GM19324 (cell line): ENCODE measurements around the gene LPCAT1.
"Not testable (repeated sequence)": the region's sequence is repeated elsewhere in the genome, so short reads cannot be mapped to it uniquely, and the experiment has no call there.

Source experiments
- ATAC-seq: cut with Tn5 transposase; IDR thresholded peaks from one replicate; pipeline ENCODE4 v1.9.1; 2021; ENCODE audit warnings: mild to moderate bottlenecking, moderate library complexity; ENCODE audit not compliant: unreplicated experiment, low FRiP score

The LPCAT1 gene

DNA sequence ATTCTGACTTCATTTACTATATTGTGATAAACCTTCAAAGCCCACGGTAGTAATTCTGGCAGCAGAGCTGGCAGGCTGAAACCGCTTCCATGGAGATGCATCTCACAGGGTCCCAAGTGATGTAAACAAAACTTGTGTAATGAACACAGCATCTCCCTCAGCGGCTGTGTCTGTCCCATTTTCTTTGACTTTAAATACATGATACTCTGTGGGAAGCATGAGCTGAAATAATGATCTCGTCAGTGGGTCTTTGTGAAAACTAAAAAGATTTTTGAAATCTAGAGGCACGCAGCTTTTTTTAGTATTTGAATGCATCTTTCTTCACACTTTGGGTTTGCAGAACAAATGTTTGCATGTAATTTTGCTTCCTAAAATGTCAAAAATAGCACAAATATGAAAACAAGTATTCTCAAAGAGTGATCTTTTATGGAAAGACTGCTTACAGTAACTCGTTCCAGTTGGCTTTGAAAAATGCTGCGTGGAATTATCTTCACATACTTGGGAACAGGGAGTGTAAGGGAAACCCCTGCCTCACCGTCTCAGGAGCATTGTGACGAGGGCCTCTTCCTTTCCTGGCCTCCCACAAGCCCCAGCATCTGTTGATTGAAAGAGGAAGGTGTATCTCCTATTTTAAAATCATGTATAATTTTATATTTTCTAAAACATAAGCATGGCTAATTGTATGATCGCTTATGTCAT is 18.1 kb upstream of the LPCAT1 start:
- ATAC-seq: no peak

DNA sequence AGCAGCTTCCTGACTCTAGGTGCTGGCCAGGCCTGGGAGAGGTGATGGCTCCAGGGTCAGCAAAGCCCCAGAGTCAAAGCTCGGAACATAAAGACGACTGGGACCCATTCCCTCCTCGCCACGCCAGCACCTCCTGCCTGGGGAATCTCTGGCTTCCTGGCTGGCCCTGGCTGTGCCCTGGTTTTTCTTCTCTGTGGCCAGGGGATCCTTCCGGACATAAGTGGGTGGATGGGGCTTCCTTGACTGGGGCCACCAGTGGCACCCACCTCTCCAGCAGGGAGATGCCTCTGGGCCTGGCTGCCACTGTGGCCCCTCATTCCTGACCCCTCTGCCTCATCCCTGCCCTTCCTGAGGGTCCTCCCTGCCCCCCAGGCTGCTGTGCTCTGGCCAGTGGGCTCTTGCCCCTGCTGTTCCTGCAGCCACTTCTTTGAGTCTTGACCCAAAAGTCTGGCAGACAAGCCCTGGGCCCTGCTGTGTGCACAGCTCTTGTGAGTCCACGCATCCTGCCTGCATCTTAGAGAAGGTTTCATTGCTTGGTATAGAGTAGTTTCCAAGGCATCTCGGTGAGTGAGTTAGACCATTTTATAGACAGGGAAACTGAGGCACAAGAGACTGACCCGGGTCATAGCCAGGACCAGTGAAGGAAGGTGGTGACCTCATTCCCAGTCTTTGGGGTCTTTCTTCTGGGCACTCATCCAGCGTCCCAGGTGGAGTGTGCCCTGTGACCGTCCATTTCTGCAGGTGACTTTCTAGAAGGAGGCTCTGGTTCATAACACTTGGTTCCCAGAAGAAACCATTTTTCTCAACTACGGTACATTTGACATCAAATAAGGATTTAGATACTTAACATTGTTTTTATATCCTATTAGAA is 17.3 kb upstream of the LPCAT1 start:
- ATAC-seq: no peak

DNA sequence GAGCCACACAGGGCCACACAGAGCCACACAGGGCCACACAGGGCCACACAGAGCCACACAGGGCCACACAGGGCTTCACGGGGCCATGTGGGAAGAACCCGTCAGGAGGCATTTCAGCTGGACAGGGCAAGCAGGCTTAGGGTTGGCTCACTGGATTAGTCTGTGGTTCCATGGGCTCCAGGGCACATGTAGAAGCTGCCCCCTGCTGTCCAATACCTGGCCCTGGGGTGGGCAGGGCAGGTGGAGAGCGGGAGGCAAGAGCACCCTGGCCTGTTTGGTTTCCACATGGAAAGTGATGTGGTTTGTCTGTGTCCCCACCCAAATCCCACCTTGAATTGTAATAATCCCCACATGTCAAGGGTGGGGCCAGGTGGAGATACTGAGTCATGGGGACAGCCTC is 16.4 kb upstream of the LPCAT1 start:
- no peak for ATAC-seq

DNA sequence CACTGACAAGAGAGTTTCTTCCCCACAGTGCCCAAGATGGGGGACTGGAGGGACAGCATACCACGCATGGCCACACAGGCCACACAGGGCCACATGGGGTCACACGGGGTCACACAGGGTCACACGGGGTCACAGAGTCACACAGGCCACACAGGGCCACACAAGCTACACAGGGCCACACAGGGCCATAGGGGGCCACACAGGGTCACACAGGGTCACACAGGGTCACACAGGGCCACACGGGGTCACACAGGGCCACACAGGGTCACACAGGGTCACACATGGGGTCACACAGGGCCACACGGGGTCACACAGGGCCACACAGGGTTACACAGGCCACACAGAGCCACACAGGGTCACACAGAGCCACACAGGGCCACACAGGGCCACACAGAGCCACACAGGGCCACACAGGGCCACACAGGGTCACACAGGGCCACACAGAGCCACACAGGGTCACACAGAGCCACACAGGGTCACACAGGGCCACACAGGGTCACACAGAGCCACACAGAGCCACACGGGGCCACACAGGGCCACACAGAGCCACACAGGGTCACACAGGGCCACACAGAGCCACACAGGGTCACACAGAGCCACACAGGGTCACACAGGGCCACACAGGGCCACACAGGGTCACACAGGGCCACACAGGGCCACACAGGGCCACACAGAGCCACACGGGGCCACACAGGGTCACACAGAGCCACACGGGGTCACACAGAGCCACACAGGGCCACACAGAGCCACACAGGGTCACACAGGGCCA is 15.8 kb upstream of the LPCAT1 start:
- not testable (repeated sequence) for ATAC-seq

DNA sequence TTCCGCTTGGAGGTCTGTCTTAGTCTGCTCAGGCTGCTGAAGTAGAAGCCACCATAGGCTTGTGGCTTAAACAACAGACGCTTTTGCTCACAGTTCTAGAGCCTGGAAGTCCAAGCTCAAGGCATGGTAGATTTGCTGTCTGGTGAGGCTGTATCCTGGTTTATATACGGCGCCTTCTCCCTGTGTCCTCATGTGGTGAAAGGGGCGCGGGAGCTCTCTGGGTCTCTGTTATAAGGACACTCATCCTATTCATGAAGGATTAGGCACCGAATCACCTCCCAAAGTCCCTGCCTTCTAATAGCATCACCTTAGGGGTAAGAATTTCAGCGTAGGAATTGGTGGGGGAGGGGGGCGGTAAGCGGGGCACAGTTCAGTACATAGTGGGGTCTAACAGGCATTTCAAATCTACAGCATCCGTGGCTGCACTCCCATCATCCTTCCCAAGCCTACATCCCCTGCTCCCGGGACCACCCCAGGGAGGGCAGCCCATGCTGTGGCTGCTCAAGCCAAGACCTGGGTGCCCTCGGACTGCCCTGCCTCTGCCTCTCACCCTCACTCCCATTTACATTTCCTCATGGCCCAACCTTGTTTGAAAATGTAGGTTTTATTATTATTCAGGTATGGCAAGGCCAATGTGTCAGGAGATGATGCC is 15.1 kb upstream of the LPCAT1 start:
- ATAC-seq: no peak

DNA sequence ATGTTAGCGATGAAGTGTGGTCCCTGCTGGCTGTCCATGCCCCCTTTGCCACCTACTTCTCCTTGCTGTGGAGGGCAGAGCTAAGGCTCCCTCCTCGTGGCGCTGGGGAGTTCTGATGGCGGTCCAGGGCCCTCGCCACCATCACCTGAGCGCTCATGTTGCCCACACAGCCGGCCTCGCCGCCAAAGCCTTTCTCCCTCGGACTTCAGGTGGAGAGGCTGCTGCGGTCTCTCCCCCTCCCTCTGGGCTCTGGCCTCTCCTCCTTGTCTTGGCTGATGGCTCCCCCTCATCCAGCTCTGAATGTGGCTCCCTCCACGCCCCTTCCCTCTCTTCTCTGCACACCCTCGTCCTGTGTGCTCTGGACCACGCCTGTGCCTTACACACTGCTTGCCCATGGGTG is 14.5 kb upstream of the LPCAT1 start:
- no peak for ATAC-seq

DNA sequence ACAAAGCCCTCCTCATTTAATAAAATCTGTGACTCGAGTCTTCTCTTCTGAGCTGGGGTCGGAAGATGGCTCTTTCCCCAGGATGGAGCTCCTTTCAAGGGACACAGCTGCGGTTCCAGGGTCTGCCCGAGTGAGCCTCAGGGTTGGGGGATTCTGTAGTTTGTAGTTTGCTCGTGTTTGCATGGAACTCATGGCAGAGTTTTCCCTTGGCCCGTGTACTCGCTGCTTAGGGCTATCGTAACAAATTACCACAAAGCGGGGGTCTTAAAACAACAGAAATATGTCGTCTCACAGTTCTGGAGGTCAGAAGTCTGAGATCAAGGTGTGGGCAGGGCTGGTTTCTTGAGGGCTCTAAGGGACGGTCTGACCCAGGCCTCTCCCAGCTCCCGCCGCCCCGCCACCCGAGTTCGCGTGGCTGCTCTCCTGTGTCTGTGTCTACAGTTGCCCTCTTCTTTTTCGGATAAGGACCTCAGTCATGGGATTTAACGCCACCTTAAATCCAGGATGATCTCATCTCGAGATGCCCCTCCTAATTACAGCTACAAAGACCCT is 13.9 kb upstream of the LPCAT1 start:
- ATAC-seq: no peak

DNA sequence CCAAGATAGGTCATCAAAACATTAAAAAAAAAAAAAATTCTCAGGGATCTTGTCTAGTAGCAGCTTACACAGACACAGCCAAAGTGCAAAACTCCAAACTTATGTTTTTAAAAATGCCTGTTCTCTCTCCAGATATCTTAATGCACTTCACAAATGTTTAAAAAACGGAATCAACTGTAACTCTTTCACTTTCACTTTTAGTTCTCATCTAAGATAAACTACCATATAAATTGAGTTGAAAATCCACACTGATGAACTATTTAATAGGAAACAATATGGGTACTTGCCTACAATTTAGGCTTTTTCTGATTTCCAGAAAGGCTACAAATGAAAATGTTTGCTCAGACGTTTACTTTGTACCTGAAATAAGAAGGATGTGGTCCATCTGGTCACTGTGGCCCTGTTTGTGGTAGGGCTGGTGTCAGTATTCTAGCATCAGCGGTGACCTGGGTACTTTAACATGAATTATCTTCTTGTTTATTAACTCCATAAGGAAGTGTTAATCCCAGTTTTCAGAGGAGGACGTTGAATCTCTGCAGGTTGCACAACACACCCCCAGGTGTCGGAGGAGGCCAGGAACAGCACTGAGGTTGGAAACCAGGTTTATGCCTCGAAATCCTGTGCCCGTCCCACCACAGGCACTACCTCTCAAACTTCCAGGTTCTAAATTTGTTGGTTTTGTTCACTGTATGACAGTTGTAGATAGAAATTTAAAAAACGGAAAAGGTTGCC is 13.3 kb upstream of the LPCAT1 start:
- ATAC-seq: peak; percentile 3

DNA sequence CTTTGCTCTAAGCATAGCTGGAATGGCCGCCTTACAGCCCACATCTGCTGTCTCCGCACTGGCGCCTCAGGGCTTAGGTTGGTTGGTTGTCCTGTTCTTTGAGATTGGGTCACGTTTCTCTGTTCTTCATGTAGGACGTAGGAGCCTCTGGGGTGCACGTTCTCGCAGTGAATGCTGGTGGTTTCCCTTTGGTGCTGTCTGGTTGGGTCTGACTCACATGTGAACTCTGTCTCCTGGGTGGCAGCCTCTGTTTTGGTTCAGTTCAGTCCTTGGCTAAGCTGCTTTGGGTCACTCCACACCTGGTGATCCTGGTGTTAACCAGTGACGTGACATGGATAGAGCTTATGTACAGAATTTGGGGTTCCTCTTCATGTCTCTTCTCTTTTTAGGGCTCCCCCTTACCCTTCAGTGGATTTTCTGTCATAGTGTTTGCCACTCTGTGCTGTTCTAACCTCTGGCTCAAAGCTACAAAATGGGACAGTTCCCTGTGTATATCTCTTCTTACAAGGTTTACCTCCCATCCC is 12.6 kb upstream of the LPCAT1 start:
- peak; percentile 93 for ATAC-seq

DNA sequence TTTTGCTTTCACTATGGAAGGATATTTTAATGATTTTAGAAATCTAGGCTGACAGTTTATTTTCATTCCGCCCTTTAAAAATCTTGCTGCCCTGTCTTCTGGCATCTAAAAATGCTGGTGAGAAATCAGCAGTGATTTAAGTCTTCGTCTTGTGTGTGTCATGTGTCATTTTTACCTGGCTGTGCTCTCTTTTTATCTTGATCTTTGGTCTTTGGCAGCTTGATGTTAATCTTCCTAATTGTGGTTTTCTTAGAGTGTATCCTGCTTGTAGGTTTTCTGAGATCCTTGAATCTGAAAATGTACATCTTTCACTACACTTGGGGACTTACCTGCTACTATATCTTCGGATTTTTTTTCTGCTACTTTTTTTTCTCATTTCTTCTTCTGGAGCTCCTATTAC is 11.9 kb upstream of the LPCAT1 start:
- no peak for ATAC-seq

DNA sequence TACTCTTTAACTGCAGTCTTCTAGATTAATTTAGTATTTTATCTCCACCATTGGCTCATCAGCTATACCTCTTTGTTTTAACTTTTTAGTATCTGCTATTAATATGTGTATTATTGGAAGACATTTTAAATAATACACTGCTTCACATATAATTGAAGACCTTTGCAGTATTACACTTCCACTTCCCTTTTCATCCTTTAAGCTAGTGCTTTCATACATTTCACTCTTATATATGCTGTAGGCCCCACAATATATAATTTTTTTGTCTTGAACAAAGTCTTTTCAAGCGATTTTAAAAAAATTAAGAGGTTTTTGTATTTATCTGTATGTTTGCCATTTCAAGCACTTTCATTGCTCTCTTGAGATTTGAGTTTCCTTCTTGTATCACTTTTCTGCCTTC is 8.6 kb upstream of the LPCAT1 start:
- no peak for ATAC-seq

DNA sequence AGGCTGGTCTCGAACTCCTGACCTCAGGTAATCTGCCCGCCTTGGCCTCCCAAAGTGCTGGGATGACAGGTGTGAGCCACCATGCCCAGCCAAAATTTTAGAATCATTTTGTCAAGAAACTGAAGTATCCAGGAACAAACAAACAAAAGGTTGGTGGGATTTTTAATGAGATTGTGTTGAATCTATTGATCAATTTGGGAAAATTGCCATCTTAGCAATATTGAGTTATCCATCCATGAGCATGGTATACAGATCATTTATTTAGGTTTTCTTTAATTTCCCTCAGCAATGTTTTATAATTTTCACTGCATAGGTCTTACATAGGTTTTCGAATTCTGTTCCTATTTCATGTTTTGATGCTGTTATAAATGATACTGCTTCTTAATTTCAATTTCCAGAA is 5.7 kb upstream of the LPCAT1 start:
- ATAC-seq: no peak

DNA sequence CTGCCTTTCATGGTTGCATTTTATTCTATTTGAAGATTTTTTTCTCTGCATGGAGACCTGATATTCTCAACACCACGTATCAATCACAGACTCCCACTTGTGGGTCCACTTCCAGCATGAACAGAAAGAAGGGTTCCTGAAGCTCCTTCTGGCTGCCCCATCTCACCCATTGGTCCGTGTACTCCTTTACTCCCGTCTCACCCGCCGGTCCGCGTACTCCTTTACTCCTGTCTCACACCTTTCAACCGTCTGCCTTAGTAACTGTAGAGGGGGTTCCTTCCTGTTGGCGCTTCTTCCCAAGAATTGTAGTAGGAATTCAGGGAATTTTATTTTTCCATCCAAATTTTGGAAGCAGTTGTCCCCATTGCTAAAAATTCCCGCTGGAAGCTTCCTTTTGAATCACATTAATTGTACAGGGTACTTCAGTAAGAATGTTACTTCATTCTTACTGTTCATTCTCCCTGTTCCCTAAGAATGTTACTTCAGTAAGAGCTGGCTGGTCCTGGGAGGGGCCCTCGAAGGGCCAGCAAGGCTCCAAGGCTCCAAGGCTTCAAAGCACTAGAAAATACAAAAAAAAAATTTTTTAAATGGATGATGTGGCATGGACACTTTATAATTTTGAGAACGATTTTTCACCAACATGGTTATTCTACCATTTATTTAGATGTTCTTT is 3.9 kb upstream of the LPCAT1 start:
- no peak for ATAC-seq

DNA sequence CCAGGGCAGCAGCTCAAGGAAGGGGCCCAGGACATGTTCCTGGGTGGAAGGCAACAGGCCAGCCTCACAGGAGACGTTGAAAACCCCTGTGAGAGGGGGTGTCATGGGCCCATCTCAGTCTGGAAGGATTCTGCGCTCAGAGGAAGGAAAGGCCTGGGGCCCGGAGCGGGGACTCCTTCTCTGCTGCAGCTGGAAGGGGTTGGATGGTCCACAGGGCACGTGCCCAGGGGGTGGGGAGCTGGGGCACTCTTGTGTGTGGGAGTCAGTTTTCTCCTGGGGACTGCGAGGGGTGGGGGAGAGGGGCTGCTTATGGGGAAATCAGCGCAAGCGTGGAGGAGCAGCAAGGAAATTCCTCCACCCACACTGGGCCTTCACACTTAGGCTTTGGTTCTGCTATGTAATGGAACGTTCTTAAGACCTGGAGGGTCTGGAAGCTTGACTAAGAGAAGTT is 2.9 kb upstream of the LPCAT1 start:
- ATAC-seq: no peak

DNA sequence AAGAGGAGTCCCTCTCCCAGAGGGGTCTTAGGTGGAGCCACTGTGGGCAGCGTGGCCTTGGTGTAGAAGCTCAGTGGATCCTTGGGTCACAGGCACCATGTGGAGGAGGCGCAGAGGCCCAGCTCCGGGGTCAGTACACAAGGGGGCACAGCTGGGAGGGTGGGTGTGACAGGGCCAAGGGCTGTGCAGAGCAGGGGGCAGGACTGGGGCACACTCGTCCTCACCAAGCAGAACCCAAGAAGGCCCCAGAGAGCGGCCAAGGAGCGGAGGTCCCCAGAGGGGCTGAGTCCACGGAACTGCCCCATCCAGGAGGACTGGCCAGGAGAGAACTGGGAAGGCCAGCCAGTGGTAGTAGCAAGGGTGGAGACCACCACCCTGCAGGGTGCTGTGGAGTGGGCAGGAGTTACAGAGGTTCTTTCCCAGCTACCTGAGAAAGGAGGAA is 2.5 kb upstream of the LPCAT1 start:
- no peak for ATAC-seq

DNA sequence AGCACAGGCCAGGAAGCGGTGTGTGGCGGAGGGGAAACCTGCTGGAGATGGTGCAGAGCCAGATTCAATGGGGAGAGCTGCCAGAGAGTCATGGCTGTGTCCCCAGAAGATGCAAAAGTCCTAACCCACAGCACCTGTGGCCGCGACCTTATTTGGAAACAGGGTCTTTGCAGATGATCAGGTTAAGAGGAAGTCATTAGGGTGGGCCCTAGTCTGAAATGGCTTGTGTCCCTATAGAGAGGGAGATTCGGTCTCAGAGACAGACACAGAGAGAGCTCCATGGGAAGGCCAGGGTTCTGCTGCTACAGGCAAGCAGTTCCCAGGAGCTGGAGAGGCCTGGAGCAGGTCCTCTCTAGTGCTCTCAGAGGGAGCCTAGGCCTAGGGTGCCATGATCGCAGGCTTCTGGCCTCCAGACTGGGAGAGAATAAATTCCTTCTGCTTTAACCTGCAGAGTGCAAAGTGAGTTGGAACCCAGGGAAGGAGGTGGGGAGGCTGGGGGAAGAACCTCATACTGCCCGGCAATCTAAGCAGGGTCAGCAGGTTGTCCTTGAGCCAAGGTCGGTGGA is 1.9 kb upstream of the LPCAT1 start:
- ATAC-seq: no peak

DNA sequence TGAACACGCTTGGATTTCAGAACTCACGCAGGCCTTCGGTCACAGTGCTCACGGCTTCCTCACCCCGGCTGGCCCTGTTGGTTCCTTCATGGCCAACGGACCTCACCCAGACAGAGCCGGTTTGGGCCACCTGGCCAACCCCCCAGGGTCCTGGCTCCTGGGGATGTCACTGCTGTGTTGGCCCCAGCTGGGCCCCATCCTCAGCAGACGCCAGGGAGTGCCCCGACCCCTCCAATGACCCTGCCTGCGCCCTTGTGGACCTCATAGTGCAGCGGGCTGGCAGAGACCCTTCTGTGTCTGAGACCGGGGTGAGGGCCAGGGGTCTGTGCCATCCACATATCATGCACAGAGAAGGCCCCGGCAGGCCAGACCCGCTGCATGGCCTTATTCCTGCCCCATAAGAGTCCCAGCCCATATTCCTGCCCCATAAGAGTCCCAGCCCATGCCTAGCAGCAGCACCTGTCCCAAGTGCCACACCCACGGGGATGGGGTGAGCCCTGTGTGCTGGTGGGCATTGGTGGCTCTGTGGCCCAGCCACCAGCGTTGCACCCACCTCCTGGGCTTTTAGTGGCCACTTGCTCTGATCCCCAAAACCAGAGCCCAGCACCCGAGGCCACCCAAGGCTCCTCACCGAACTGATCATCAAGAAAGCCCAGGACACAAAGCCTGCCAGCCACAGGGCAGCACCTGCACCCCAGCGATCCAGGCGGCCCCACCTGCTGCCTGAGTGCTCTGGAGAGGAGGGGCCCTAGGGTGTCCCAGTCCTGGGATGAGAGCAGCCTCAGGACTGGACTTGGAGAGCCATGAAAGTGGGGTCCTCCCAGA is 1.3 kb upstream of the LPCAT1 start:
- ATAC-seq: no peak

DNA sequence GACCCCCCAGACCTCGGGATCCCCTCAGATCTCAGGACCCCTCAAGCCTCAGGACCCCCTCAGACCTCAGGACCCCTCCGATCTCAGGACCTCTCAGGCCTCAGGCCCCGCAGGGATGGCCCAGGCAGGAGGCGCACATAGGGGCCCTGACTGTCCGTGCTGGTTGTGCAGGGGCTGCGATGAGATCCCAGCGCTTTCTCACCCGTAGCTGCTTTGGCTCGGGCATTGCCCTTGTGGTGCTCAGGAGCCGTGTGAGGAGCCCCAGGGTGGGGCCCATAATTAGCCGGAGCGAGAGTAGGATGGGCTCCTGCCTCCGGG is 680 bp upstream of the LPCAT1 start:
- ATAC-seq: no peak
